ENCODE results near the gene SNX15. TPM values are rescaled to one million over a fixed set of nuclear protein-coding genes. Genes with fewer than 3 reads are reported as not detected.

SNX15 gene
- total RNA-seq, 1 donor from 2014 or later = 18.3 TPM

- peak; percentile 65 for DNase-seq (ENCODE audit: missing footprints)
- intact Hi-C loops (cut with DNase I) = loop anchor here (5.0 kb wide), 1 partner anchor 38 kb away; the partner anchor contains the start of genes CDCA5 and ZFPL1
- ATAC-seq = peak; percentile 12
Measured at GRCh38 chr11:65043881-65044501, 16.8 kb downstream of the SNX15 start.

GRCh38 chr11:65045061-65045460 lies 17.8 kb downstream of the SNX15 start:
- intact Hi-C loops (cut with DNase I) = no loop called here
- DNase-seq (ENCODE audit: missing footprints) = peak; percentile 14
- ATAC-seq = no peak

GRCh38 chr11:65045728-65046127 lies 18.5 kb downstream of the SNX15 start:
- intact Hi-C loops (cut with DNase I) = no loop called here
- peak; percentile 2 for DNase-seq (ENCODE audit: missing footprints)
- ATAC-seq = no peak

DNA sequence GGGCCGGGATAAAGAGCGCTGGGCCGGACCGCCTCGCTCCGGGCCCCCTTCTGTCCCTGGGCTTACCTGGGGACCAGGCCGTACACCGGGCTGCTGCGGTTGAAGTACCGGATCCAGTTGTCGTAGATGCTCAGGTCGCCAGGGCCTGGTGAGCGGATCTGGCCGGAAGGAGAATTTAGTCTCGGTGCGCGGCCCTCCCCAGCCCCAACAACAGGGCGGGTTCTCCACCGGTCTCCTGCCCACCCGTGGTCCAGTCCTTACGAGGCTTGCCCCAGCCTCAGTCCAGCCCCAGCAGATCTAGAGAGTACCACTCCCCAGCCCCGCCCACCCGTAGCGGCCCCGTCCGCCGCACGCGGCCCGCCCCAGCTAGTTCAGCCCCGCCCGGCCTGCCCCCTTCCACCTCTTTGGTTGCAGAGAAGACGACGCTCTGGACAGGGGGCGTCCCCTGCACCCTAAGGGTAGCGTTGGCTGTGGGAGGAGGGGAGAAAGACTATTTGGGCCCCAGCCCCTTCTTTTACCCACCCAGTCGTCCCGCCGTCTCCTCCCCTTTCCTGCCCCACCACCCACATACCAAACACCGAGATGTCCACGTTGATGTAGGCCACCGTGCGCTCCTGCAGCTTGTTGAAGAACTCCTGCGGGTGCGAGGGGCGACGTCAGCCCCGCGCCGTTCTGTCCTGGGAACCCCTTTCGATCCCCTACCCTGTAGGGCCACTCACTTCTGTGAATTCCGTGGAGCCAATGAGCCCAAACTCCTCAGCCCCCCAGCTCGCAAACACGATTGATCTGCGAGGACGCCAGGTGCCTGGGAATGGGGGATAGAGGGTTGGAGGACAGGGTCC lies 20.6 kb downstream of the SNX15 start:
- peak; percentile 53 for ATAC-seq
- peak; percentile 74 for DNase-seq (ENCODE audit: missing footprints)
- intact Hi-C loops (cut with DNase I) = no loop called here

DNA sequence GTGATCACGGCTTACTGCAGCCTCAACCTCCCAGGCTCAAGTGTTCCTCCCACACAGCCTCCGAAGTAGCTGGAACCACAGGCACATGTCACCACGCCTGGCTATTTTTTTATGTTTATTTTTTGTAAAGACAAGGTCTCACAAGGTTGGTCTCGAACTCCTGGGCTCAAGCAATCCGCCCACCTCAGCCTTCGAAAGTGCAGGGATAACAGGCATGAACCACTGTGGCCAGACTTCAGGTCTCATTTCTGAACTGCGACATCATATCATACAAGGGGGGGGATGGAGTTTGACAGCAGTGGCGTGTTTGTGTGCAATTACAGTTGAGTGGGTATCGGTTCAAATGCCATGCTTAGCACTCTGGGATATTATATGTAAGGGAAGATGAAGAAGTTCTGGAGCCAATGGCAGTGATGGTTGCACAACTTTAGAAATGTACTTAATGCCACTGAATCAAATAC lies 24.2 kb downstream of the SNX15 start:
- ATAC-seq = no peak
- DNase-seq (ENCODE audit: missing footprints) = no peak
- intact Hi-C loops (cut with DNase I) = no loop called here

DNA sequence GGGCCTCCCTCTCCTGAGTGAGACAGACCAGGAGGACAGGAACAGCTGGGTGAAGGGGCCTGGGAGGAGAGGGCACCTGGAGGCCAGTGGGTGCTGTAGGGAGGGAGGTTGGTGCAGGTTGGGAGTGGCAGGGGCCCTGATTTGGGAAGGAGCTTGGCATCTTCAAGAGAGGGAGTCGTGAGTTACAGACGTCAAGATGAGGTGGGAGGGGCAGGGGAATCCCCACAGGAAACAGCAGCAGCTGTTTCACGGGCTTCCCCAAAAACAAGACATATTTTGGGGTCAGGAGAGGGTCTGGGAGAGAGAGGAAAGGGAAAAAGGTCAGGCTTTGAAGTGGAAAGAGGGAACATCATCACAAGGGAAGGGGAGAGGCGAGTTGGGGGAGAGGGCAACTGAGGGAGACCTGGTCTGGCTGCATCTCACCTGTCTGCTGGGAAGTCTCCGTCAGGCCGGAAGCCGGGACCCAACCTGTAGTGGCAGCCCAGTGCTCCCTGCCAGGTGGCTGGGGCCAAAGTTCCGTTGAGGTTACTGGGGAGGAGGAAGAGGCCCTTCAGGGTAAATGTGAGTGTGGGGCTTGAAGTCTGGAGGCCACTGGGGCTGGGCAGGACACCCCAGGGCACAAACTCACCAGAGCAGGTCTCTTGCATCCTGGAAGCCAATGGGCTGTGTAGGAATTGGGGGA lies 26.7 kb downstream of the SNX15 start:
- DNase-seq (ENCODE audit: missing footprints) (peak; percentile 13), ATAC-seq (no peak)
- intact Hi-C loops (cut with DNase I) = no loop called here

DNA sequence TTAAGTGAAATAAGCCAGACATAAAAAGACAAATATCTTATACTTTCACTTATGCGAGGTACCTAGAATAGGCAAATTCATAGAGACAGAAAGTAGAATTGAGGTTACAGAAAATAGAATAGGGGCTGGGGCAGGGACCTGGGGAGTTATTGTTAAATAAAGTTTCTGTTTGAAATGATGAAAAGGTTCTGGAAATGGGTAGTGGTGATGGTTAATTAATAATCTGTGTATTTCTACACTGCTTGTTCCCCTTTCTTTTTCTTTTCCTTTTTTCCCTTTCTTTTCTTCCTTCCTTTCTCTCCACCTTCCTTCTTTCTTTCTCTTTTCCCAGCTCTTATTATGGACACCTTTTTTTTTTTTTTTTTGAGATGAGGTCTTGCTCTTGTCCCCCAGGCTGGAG lies 28.3 kb downstream of the SNX15 start:
- no peak for DNase-seq (ENCODE audit: missing footprints)
- intact Hi-C loops (cut with DNase I) = no loop called here

GRCh38 chr11:65056999-65057398 lies 29.8 kb downstream of the SNX15 start:
- peak; percentile 37 for DNase-seq (ENCODE audit: missing footprints)
- intact Hi-C loops (cut with DNase I) = no loop called here
- no peak for ATAC-seq

More for the DNA sequence above, 28.3 kb downstream of the SNX15 start:
- no peak for ATAC-seq

- peak; percentile 45 for DNase-seq (ENCODE audit: missing footprints)
- intact Hi-C loops (cut with DNase I) = no loop called here
- no peak for ATAC-seq
Measured at GRCh38 chr11:65057526-65057925, 30.3 kb downstream of the SNX15 start.

GRCh38 chr11:65058012-65058411 lies 30.8 kb downstream of the SNX15 start:
- no peak for DNase-seq (ENCODE audit: missing footprints)

DNA sequence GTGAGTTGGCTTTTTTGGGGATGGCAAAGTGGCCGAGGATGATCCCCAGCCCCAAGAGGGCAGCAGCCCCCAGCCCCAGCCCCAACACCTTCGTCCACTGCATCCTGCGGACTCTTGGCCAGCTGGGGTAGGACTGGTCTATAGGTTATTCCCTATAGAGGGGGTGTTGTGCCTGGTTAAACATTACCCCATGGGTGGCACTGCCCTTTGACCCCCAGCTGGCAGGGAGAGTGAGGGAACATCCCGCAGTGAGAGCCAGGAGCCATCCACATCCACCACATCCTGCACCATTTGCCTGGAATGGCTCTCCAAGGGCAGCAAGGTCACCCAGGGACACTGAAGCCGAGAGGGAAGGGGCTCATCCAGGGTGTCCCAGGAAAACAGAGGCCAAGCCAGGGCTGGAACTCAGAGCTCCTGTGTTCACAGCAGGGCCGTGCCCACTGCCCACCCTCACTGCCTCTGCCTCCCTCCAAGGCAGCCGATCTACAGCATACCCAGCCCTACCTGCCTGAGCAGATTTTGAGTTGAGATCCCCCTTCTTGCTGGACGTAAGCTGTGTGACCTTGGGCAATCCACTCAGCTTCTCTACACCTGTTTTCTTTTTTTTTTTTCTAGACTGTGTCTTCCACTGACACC lies 31.3 kb downstream of the SNX15 start, which contains the start of gene NAALADL1:
NAALADL1 (minus strand) TSS at position 135 of the 636 bp plus-strand sequence; CDS start at position 103, 32 bp downstream.
- DNase-seq (ENCODE audit: missing footprints) = peak; percentile 57
- intact Hi-C loops (cut with DNase I) = no loop called here
- no peak for ATAC-seq

More at GRCh38 chr11:65058012-65058411, 30.8 kb downstream of the SNX15 start:
- no peak for ATAC-seq
- intact Hi-C loops (cut with DNase I) = no loop called here

GRCh38 chr11:65059523-65059922 lies 32.3 kb downstream of the SNX15 start:
- intact Hi-C loops (cut with DNase I) = no loop called here
- DNase-seq (ENCODE audit: missing footprints) (peak; percentile 4), ATAC-seq (no peak)

- ATAC-seq (no peak), DNase-seq (ENCODE audit: missing footprints) (peak; percentile 11)
- intact Hi-C loops (cut with DNase I) = no loop called here
Measured at GRCh38 chr11:65059959-65060824, 33.0 kb downstream of the SNX15 start.

- DNase-seq (ENCODE audit: missing footprints) (no peak), ATAC-seq (no peak)
- intact Hi-C loops (cut with DNase I) = no loop called here
Measured at GRCh38 chr11:65060913-65061408, 33.7 kb downstream of the SNX15 start.

DNA sequence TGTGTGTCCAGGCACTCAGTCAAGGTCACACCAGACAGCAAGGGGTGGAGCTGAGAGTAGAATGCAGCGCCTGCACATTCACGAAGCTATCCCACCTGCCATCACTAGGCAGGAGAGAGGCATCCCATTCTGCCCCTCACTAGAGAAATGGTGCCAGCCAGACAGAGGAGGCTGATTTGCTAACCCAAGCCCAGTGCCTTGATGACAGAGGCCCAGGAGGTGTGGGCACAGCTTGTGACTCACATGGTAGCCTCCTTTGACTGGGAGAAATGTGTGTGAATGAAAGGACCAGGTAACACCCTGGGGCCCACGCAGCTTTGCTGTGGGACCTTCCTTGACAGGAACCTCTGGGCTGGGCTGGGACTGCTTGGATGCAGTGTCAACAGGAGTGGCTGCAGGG lies 36.3 kb downstream of the SNX15 start:
- ATAC-seq = no peak

GRCh38 chr11:65064847-65065240 lies 37.6 kb downstream of the SNX15 start:
- no peak for ATAC-seq
- no peak for DNase-seq (ENCODE audit: missing footprints)
- intact Hi-C loops (cut with DNase I) = no loop called here

More for the DNA sequence above, 36.3 kb downstream of the SNX15 start:
- no peak for DNase-seq (ENCODE audit: missing footprints)
- intact Hi-C loops (cut with DNase I) = no loop called here

- DNase-seq (ENCODE audit: missing footprints) (peak; percentile 41), ATAC-seq (no peak)
- intact Hi-C loops (cut with DNase I) = no loop called here
Measured at GRCh38 chr11:65065851-65066250, 38.6 kb downstream of the SNX15 start.

DNA sequence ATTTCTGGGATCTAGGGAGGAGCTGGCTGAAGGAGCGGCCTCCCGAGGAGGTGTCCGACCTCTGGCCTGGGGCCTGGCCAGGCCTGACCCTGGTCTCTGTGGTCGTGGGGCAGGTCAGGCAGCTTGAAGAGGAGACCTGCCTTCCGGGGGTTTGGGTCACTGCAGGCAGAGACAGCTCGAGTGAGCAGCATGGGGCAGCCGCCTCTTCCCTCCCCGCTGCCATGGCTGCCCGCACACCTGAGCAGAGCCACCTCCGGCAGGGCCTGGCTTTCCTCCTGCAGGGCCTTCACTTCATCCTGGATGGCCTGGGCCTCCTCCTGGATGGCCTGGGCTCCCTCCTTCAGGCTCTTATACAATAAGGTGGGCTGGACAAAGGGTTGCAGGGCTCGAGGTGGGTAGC lies 39.1 kb downstream of the SNX15 start:
- DNase-seq (ENCODE audit: missing footprints) (peak; percentile 17), ATAC-seq (no peak)

More for the DNA sequence above, 39.1 kb downstream of the SNX15 start:
- intact Hi-C loops (cut with DNase I) = no loop called here
